Stimulated activated CD4-positive, alpha-beta T cell treated with anti-CD3 and anti-CD28 coated beads, Interleukin-1b, Interleukin-23, amount 100 ng/mL, for 48 hours (primary cell): ENCODE results near the gene SHPK.
A peak's percentile ranks its signal among the peaks of the same experiment; 100 is the strongest.

ENCODE experiments used
- DNase-seq: peaks from one replicate; pipeline ENCODE4 v3.0.0-alpha.2; 2020

SHPK gene

GRCh38 chr17:3636154-3636907 lies at the start of gene SHPK, which contains the start of gene CTNS:
TSS of gene SHPK (minus strand) at chr17:3636250. CDS start at chr17:3636219, 31 bp downstream.
TSS of gene CTNS (plus strand) at chr17:3636760. CDS start at chr17:3640207, 3,447 bp downstream.
- peak; percentile 95 for DNase-seq

GRCh38 chr17:3685174-3685573 lies 49.1 kb upstream of the SHPK start:
- DNase-seq: no peak

- DNase-seq: peak; percentile 57
Observed at GRCh38 chr17:3683054-3683511, 47.0 kb upstream of the SHPK start.

- DNase-seq: no peak
Observed at GRCh38 chr17:3682033-3682432, 46.0 kb upstream of the SHPK start.

- no peak for DNase-seq
Observed at GRCh38 chr17:3681565-3681964, 45.5 kb upstream of the SHPK start.

GRCh38 chr17:3681057-3681456 lies 45.0 kb upstream of the SHPK start:
- DNase-seq: no peak

GRCh38 chr17:3679531-3680126 lies 43.6 kb upstream of the SHPK start:
- no peak for DNase-seq

- no peak for DNase-seq
Observed at GRCh38 chr17:3678821-3679530, 42.9 kb upstream of the SHPK start.

GRCh38 chr17:3678095-3678820 lies 42.2 kb upstream of the SHPK start:
- no peak for DNase-seq

- DNase-seq: no peak
Observed at GRCh38 chr17:3675886-3676285, 39.8 kb upstream of the SHPK start.

GRCh38 chr17:3672571-3672970 lies 36.5 kb upstream of the SHPK start:
- no peak for DNase-seq

- DNase-seq: no peak
Observed at GRCh38 chr17:3669548-3669947, 33.5 kb upstream of the SHPK start.

- DNase-seq: no peak
Observed at GRCh38 chr17:3669085-3669347, 33.0 kb upstream of the SHPK start.

- DNase-seq: peak; percentile 98
Observed at GRCh38 chr17:3668279-3669084, 32.4 kb upstream of the SHPK start, which contains the start of the genes EMC6 and TAX1BP3. TSS of gene EMC6 (plus strand) at chr17:3668812. CDS start at chr17:3669147, 335 bp downstream. TSS of gene TAX1BP3 (minus strand) at chr17:3668578. CDS start at chr17:3668526, 52 bp downstream.

GRCh38 chr17:3667366-3668278 lies 31.6 kb upstream of the SHPK start:
- no peak for DNase-seq

- DNase-seq: no peak
Observed at GRCh38 chr17:3666516-3666915, 30.5 kb upstream of the SHPK start.

GRCh38 chr17:3665834-3666233 lies 29.8 kb upstream of the SHPK start:
- DNase-seq: no peak

- no peak for DNase-seq
Observed at GRCh38 chr17:3663102-3664011, 27.3 kb upstream of the SHPK start.

GRCh38 chr17:3660311-3660891 lies 24.4 kb upstream of the SHPK start:
- DNase-seq: no peak
